Caco-2 (cell line): ENCODE results near the gene APCDD1. TPM values are rescaled to one million over a fixed set of nuclear protein-coding genes. Genes with fewer than 3 reads are reported as not detected.

ENCODE experiments used
- BruUV-seq: library from RNA; stranded (reverse); fragments of 400-500 nt; replicated peaks from 2 replicates; lab custom pipeline; 2021; lab: Mats Ljungman, UMichigan
- CTCF ChIA-PET: fragments of 300-600 bp; sonication (Branson Sonifier 250); formaldehyde crosslinking; loops from one replicate; lab custom pipeline; 2022; ENCODE audit warnings: antibody characterized with exemption; lab: Charles Lee
- POLR2A ChIA-PET: fragments of 300-600 bp; sonication (Branson Sonifier 250); formaldehyde crosslinking; loops from one replicate; lab custom pipeline; 2022; ENCODE audit warnings: antibody characterized with exemption; lab: Charles Lee
- DNase-seq, 2 experiments: peaks; one replicate each; pipeline versions ENCODE4 v3.0.0 to v3.0.0-alpha.2; 2020 to 2022
- H3K27me3 ChIP-seq: replicated peaks from 2 replicates; pipeline ENCODE4 v1.6.0; 2011; ENCODE audit warnings: low read length; ENCODE audit not compliant: control insufficient read depth, insufficient read depth
- H3K36me3 ChIP-seq: 2 replicates; pipeline ENCODE4 v1.5.1; 2011; ENCODE audit warnings: low read length; ENCODE audit not compliant: control insufficient read depth, insufficient read depth
- H3K4me1 ChIP-seq: fragments of 250-450 bp; sonication (Bioruptor Pico); 2 replicates; pipeline ENCODE4 v1.5.1; 2020; ENCODE audit warnings: mild to moderate bottlenecking
- H3K4me3 ChIP-seq: 2 replicates; pipeline ENCODE4 v1.5.1; 2011; ENCODE audit warnings: low read depth, mild to moderate bottlenecking, control low read depth, low read length
- H3K9me3 ChIP-seq: fragments of 250-450 bp; sonication (Bioruptor Pico); 2 replicates; pipeline ENCODE4 v1.5.1; 2020; ENCODE audit warnings: mild to moderate bottlenecking, moderate library complexity
- H3K27ac Mint-ChIP-seq: one replicate; pipeline ENCODE4 v1.8.0; 2022; ENCODE audit warnings: mixed read lengths; ENCODE audit not compliant: unreplicated experiment
- H3K27me3 Mint-ChIP-seq: one replicate; pipeline ENCODE4 v1.8.0; 2022; ENCODE audit warnings: mixed read lengths; ENCODE audit not compliant: insufficient read depth, unreplicated experiment
- H3K36me3 Mint-ChIP-seq: one replicate; pipeline ENCODE4 v1.8.0; 2022; ENCODE audit warnings: mild to moderate bottlenecking, mixed read lengths; ENCODE audit not compliant: insufficient read depth, unreplicated experiment
- H3K4me1 Mint-ChIP-seq: one replicate; pipeline ENCODE4 v1.8.0; 2022; ENCODE audit warnings: low read depth, mixed read lengths; ENCODE audit not compliant: unreplicated experiment
- H3K4me3 Mint-ChIP-seq: one replicate; pipeline ENCODE4 v1.8.0; 2022; ENCODE audit warnings: mild to moderate bottlenecking, moderate library complexity, mixed read lengths; ENCODE audit not compliant: unreplicated experiment
- H3K9me3 Mint-ChIP-seq: one replicate; pipeline ENCODE4 v1.8.0; 2022; ENCODE audit warnings: mixed read lengths; ENCODE audit not compliant: unreplicated experiment
- CTCF ChIP-seq, 2 experiments: fragments of 200-600 bp in 1 of 2; IDR thresholded peaks; 1 replicate in 1 of 2; 2 replicates in 1 of 2; pipeline versions ENCODE4 v1.5.1 to v1.8.0; 2011 to 2022; ENCODE audit warnings: antibody characterized with exemption in 1 of 2, control low read depth in 1 of 2, inconsistent platforms in 1 of 2, low read depth in 1 of 2, low read length in 1 of 2, mild to moderate bottlenecking in 1 of 2, moderate library complexity in 1 of 2; ENCODE audit not compliant: insufficient read depth in 1 of 2, severe bottlenecking in 1 of 2, unreplicated experiment in 1 of 2
- intact Hi-C: fragments of 100-400 bp; cut with micrococcal nuclease; formaldehyde crosslinking; loops from one replicate; pipeline ENCODE4 v1.10.0; 2022; ENCODE audit not compliant: unreplicated experiment
- total RNA-seq: library from RNA; stranded (reverse); gene quantifications from 2 replicates; pipeline ENCODE4 v1.2.3, GENCODE V29; 2022

The APCDD1 gene
- total RNA-seq, 1 experiment from 2014 or later, result 1.5 TPM

GRCh38 chr18:10530002-10530401 lies 75.6 kb downstream of the APCDD1 start:
- peaks cover 18% of the 10 kb centered on the region for H3K4me1 Mint-ChIP-seq
- no TSS peak for BruUV-seq
- peaks cover 5% of the 10 kb centered on the region; the same call in 1 of the 2 replicates for H3K4me1 ChIP-seq
- H3K27ac Mint-ChIP-seq, result no peak overlapping the region
- no peaks in the 10 kb centered on the region for H3K27me3 ChIP-seq
- H3K9me3 Mint-ChIP-seq, result no peaks in the 10 kb centered on the region
- no peaks in the 10 kb centered on the region for H3K27me3 Mint-ChIP-seq
- no peak for TF ChIP-seq CTCF (IDR thresholded peaks at IDR 0.05; ENCODE audit: insufficient read depth in 1 of 2, low read depth in 1 of 2, low read length in 1 of 2, severe bottlenecking in 1 of 2, unreplicated experiment in 1 of 2)
- CTCF ChIA-PET, result no interaction called here
- H3K36me3 Mint-ChIP-seq, result peaks cover 10% of the 10 kb centered on the region
- H3K4me3 ChIP-seq, result no peak overlapping the region
- no peak for DNase-seq
- H3K36me3 ChIP-seq, result no peaks in the 10 kb centered on the region
- H3K9me3 ChIP-seq, result no peaks in the 10 kb centered on the region
- intact Hi-C loops, result no loop called here
- no peak overlapping the region for H3K4me3 Mint-ChIP-seq
- POLR2A ChIA-PET, result no interaction called here

- no peaks in the 10 kb centered on the region for H3K9me3 Mint-ChIP-seq
- Histone ChIP-seq H3K9me3 (no peaks in the 10 kb centered on the region), H3K27me3 (no peaks in the 10 kb centered on the region), H3K36me3 (no peaks in the 10 kb centered on the region), H3K4me3 (no peak overlapping the region), H3K4me1 (no peaks in the 10 kb centered on the region)
- ChIA-PET CTCF (no interaction called here), POLR2A (no interaction called here)
- DNase-seq, result no peak
- BruUV-seq, result no TSS peak
- peaks cover 8% of the 10 kb centered on the region for H3K36me3 Mint-ChIP-seq
- TF ChIP-seq CTCF (IDR thresholded peaks at IDR 0.05; ENCODE audit: insufficient read depth in 1 of 2, low read depth in 1 of 2, low read length in 1 of 2, severe bottlenecking in 1 of 2, unreplicated experiment in 1 of 2), result no peak
- peaks cover 15% of the 10 kb centered on the region for H3K4me1 Mint-ChIP-seq
- intact Hi-C loops, result no loop called here
- H3K27ac Mint-ChIP-seq, result no peak overlapping the region
- H3K4me3 Mint-ChIP-seq, result no peak overlapping the region
- no peaks in the 10 kb centered on the region for H3K27me3 Mint-ChIP-seq
These were observed 76.4 kb downstream of the APCDD1 start for GRCh38 chr18:10530852-10531251.

- CTCF ChIA-PET, result no interaction called here
- no peak for DNase-seq
- no peaks in the 10 kb centered on the region for H3K36me3 ChIP-seq
- no peak overlapping the region for H3K4me3 ChIP-seq
- no TSS peak for BruUV-seq
- no peak for TF ChIP-seq CTCF (IDR thresholded peaks at IDR 0.05; ENCODE audit: insufficient read depth in 1 of 2, low read depth in 1 of 2, low read length in 1 of 2, severe bottlenecking in 1 of 2, unreplicated experiment in 1 of 2)
- intact Hi-C loops, result no loop called here
- Mint-ChIP-seq H3K9me3 (no peaks in the 10 kb centered on the region), H3K4me3 (no peak overlapping the region), H3K36me3 (peaks cover 10% of the 10 kb centered on the region), H3K27ac (no peak overlapping the region), H3K27me3 (no peaks in the 10 kb centered on the region), H3K4me1 (peaks cover 5% of the 10 kb centered on the region)
- H3K4me1 ChIP-seq, result no peaks in the 10 kb centered on the region
- POLR2A ChIA-PET, result no interaction called here
- no peaks in the 10 kb centered on the region for H3K27me3 ChIP-seq
- no peaks in the 10 kb centered on the region for H3K9me3 ChIP-seq
These were observed 78.7 kb downstream of the APCDD1 start for GRCh38 chr18:10533111-10533510.
